Measurements from ENCODE around the gene DNMT3A.

GRCh38 chr2:25320077-25320476 lies 21.6 kb downstream of the DNMT3A start:
- TF ChIP-seq CTCF (IDR thresholded peaks at IDR 0.05; ENCODE audit: extremely low read depth in 1 of 2, insufficient read depth in 1 of 2, low read depth in 1 of 2, low read length in 2 of 2), result no peak
- no peak for TF ChIP-seq POLR2A (IDR thresholded peaks at IDR 0.05; ENCODE audit: low read depth, low read length)
- no peak for TF ChIP-seq EZH2 (IDR thresholded peaks at IDR 0.05; ENCODE audit: borderline replicate concordance, low read depth, low read length, severe bottlenecking)
- no peak for TF ChIP-seq MAX (IDR thresholded peaks at IDR 0.05; ENCODE audit: insufficient read depth, insufficient read length)
- no peak for TF ChIP-seq FOS (IDR thresholded peaks at IDR 0.05; ENCODE audit: borderline replicate concordance, insufficient read depth, low read length)
- TF ChIP-seq MYC (IDR thresholded peaks at IDR 0.05; ENCODE audit: low read depth, low read length), result no peak
